ENCODE results near the gene CHST15.
"Not testable (repeated sequence)": the region's sequence is repeated elsewhere in the genome, so short reads cannot be mapped to it uniquely, and the experiment has no call there.

The CHST15 gene

GRCh38 chr10:124106241-124106879 lies 13.0 kb upstream of the CHST15 start:
- H3K4me3 ChIP-seq (ENCODE audit: low read depth, low read length), result no peak overlapping the region
- TF ChIP-seq CTCF (IDR thresholded peaks at IDR 0.05; ENCODE audit: borderline replicate concordance, insufficient read depth, low read depth, low read length), result no peak

DNA sequence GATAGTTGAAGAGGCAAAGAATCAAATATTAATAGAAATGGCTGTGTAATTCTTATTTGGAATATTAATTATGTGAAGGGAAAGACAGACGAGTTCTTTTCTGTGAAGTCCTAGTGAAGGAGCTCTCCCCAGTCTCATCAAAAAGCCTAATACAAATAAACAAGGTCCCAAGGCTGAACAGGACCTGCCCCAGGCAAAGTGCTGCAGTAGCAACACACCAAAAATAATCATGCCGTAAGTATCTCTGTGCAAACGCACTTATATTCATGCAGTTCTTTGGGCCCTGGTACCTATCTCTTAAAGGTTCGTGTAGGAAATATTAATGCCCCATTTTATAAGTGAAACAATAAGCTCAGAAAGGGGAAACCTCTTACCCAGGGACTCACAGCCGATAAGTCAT lies 12.2 kb upstream of the CHST15 start:
- no peak overlapping the region for H3K4me3 ChIP-seq (ENCODE audit: low read depth, low read length)
- no peak for TF ChIP-seq CTCF (IDR thresholded peaks at IDR 0.05; ENCODE audit: borderline replicate concordance, insufficient read depth, low read depth, low read length)

DNA sequence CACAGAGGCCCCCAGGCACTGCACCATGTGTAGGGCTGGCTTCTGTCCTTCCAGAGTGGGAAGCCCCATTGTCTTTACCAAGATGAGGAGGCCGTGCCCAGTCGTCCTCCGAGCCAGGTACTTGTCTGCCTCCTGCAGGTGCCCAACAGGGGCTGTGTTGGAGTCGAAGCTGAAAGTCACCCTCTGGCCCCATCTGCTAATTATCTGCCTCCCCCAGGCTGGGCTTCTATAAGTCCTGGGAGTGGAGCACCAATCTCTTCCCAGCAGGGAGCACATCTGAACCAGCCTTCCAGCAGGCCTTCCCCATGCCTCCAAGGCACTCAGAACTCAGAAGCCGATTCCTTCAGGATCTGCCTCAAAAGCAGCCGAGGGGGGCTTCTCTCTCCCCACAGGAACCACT lies 11.6 kb upstream of the CHST15 start:
- TF ChIP-seq CTCF (IDR thresholded peaks at IDR 0.05; ENCODE audit: borderline replicate concordance, insufficient read depth, low read depth, low read length), result no peak
- H3K4me3 ChIP-seq (ENCODE audit: low read depth, low read length), result no peak overlapping the region

DNA sequence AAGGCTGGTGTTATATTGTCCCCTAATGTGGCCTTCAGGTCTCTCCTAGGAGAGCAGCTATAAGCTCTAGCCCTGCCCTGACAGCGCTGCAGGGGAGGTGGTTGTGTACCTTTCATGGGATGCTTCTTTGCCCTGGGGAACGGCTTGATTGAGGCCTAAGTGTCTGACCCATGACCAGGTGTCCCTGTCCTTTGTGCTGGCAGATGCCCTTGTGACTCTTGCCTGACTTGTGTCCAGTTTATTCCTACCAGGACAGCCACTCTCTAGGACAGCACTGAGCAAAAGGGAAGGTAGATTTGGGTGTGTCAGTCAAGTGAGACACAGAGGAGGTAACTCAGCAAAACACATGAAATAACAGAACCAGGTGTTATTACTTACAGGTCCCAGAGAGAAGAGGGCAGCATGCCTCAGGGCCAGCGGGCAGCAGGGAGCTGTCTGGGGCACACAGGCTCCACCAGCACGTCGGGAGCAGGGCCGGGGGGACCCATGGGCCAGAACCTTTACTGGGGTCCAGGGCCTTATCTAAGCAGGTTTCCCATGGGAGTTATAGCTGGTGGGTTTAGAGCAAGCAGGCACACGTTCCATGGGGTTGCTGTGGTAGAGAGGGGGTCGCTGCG lies 10.7 kb upstream of the CHST15 start:
- no peak for TF ChIP-seq CTCF (IDR thresholded peaks at IDR 0.05; ENCODE audit: borderline replicate concordance, insufficient read depth, low read depth, low read length)
- H3K4me3 ChIP-seq (ENCODE audit: low read depth, low read length), result no peak overlapping the region

- no peak for TF ChIP-seq CTCF (IDR thresholded peaks at IDR 0.05; ENCODE audit: borderline replicate concordance, insufficient read depth, low read depth, low read length)
- H3K4me3 ChIP-seq (ENCODE audit: low read depth, low read length), result no peak overlapping the region
These were observed 8.0 kb upstream of the CHST15 start for GRCh38 chr10:124101351-124101750.

DNA sequence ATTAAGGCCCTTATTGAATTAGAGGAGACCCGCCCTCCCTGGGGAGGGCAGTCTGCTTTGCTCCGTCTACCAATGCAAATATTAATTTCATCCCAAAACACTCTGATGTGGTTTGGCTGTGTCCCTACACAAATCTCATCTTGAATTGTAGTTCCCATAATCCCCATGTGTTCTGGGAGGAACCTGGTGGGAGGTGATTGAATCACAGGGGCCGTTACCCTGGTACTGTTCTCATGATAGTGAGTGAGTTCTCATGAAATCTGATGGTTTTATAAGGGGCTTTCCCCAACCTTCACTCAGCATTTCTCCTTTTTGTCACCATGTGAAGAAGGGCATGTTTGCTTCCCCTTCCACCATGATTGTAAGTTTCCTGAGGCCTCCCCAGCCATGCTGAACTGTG lies 7.3 kb upstream of the CHST15 start:
- H3K4me3 ChIP-seq (ENCODE audit: low read depth, low read length), result not testable (repeated sequence)

DNA sequence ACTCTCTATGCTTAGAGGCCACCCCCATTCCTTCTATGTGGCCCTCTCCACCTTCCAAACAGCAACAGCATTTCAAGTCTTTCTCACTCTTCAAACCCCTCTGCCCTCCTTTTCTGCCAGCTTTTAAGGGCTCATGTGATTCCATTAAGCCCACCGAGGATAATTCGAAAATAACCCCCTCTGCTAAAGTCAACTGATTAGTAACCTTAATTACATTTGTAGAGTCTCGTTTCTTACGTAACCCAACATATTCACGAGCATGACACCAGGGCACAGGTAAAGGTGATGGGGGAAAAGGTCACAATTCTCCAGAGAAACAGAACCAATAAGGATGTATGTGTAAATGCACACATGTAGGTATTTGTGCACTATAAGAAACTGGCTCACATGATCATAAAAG lies 6.7 kb upstream of the CHST15 start:
- TF ChIP-seq CTCF (IDR thresholded peaks at IDR 0.05; ENCODE audit: borderline replicate concordance, insufficient read depth, low read depth, low read length), result no peak

More for the DNA sequence above, 6.7 kb upstream of the CHST15 start:
- H3K4me3 ChIP-seq (ENCODE audit: low read depth, low read length), result no peak overlapping the region

All from GM12875 (cell line).